NCI-H187 treated with DMSO at 0.1 percent for 48 hours (cell line): ENCODE measurements around the gene TYMP.
"Not testable (repeated sequence)": the region's sequence is repeated elsewhere in the genome, so short reads cannot be mapped to it uniquely, and the experiment has no call there.

ENCODE experiments used
- DNase-seq: peaks from one replicate; lab custom pipeline; 2025; lab: John Stamatoyannopoulos, UW

Gene TYMP

DNA sequence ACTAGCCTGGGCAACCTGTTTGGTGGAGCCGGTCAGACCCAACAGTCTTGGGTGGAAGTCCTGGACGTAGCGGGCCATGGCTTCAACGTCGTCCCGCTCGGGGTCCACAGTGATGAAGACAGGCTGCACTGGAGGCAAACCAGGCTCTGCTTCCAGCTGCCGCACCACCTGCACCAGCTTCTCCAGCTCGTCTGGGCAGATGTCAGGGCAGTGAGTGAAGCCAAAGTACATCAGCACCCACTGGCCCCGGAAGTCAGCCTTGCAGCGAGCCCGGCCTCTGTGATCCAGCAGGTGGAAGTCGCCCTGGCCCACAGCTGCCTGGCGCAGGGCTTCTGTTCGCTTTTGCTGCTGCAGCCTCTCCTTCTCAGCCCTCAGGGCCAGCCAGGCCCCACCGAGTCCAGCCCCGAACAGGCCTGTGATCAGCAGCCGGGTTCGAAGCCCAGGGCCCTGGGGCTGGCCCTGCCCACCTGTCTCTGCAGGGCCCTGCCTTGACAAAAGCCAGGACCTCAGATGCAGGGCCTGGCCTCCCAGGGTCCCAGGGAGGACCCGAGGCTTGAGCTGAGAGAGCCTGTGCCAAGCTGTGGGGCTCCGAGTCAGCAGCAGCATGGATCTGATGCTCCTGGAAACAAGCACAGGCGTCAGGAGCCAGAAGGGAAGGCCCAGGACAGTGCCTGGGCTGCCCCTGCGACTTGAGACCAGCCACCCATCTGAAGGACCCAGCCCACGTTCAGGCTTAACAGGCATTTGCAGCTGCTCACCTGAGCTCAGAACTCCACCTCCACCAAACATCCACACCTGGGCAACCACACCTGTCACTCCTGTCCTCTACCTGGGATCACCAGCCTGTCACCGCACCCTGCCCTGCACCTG lies 5.8 kb downstream of the TYMP start:
- DNase-seq, result no peak

DNA sequence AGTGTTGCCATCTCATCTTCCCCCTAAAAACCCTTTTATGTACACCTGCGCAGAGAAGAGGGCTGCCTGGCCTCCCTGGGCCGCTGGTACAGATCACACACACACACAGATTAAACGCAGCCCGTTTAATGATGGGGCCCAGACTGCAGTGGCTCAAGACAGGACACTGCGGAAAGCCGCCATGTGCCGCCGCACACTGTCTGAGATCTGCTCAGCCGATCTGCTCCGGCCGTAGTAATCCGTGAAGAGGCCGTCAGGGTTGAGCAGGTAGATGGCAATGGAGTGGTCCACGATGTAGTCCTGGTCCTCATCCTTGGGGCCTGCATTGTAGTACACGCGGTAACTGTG lies 6.4 kb downstream of the TYMP start:
- no peak for DNase-seq

DNA sequence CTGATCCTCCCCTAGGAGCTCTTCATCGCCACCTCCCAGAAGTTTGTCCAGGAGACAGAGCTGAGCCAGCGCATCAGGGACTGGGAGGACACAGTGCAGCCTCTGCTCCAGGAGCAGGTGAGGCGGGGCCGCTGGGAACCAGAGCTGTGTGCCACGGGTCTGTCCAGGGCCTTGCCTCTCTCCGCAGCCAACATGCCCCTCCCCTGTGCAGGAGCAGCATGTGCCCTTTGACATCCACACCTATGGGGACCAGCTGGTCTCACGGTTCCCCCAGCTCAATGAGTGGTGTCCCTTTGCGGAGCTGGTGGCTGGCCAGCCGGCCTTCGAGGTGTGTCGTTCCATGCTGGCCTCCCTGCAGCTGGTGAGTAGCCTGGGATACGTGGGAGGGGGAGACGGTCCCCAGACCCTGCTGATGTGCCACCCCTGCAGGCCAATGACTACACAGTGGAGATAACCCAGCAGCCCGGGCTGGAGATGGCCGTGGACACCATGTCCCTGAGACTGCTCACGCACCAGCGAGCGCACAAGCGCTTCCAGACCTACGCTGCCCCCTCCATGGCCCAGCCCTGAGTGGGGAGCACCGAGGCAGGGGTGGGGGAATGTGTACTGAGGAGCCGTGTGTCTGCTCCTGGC lies 6.9 kb downstream of the TYMP start:
- DNase-seq, result no peak

DNA sequence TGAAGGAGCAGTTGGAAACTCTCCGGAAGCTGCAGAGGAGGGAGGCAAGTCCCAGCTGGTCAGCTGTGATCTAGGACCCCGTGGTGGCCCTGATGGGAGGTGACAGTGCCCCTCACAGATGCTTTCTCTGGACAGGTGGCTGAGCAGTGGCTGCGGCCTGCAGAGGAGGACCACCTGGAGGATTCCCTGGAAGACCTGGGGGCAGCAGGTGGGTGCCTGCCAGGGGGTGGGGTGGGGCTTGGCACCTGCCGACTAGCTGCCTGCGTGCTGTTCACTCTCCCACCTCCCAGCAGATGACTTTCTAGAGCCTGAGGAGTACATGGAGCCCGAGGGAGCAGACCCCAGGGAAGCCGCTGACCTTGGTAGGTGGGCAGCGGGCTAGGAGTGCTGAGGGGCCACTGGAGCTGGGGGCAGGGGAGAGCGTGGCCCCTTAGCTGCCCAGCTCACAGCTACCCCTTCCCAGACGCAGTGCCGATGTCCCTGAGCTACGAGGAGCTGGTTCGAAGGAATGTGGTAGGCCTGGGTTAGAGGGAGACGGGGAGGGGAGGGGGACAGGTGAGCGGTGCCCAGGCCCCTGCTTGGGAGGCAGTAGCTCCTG lies 7.5 kb downstream of the TYMP start:
- no peak for DNase-seq

DNA sequence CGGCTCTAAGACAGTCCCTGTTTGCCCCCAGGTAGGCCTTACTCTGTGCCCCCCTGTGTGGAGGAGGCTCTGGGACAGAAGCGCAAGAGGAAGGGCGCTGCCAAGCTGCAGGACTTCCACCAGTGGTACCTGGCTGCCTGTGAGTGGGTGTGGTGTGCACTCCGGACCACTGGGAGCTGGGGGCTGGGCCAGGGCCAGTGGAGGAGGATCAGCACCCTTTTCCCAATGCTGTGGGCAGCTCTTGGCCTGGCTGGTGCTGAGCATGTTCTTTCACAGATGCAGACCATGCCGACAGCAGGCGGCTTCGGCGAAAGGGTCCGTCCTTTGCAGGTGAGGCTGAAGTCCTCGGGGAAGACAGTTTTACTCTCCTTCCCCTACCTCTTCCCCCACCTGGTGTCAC lies 8.1 kb downstream of the TYMP start:
- DNase-seq, result no peak

DNA sequence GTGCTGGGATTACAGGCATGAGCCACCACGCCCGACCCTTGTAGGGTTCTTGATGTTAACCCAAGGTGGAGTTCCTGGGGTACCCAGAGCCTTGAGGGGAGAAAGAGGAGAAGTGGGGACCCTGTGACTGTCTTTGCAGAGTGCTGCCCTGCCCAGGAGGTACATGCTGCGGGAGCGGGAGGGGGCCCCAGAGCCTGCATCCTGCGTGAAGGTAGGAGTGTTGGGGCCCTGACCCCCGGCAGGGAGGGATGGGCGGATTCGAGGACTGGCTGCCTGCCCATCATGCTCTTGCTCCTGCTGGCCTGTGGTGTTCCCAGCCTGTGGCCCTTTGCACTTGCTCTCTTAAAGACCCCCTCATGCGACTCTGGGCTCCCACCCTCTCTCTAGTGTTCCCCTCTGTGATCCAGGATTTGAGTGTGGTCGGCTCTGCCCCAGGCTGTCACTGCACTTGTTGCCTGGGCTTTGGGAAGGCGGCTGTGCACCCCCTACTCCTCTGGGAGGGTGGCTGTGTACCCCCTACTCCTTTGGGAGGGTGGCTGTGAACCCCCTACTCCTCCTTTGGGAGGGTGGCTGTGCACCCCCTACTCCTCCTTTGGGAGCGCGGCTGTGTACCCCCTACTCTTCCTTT lies 8.9 kb downstream of the TYMP start:
- DNase-seq, result no peak

DNA sequence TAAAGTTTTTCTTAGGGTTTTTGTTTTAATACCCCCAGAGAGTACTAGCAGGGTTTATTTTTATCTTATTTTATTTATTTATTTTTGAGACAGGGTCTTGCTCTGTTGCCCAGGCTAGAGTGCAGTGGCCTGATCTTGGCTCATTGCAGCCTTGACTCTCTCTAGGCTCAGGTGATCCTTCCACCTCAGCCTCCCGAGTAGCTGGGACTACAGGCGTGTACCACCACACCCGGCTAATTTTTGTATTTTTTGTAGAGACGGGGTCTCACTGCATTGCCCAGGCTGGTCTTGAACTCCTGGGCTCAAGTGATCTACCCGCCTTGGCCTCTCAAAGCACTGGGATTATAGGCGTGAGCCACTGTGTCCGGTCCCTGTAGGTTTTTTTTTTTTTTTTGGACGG lies 9.6 kb downstream of the TYMP start:
- DNase-seq, result not testable (repeated sequence)

DNA sequence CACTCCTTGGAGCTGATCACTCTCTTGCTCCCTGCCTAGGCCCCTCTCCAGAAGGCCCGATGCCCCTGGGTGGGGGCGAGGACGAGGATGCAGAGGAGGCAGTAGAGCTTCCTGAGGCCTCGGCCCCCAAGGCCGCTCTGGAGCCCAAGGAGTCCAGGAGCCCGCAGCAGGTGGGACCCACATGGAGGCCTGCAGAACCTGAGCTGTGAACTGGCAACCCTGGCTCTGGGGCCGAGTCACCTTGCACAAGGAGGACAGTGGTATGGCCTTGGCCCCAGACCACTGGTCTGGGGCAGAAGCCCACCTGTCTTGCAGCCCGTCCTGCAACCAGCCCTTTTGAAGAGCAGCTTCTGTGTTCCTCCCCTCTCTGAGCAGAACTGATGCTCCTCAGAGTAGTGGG lies 10.7 kb downstream of the TYMP start:
- DNase-seq, result no peak

DNA sequence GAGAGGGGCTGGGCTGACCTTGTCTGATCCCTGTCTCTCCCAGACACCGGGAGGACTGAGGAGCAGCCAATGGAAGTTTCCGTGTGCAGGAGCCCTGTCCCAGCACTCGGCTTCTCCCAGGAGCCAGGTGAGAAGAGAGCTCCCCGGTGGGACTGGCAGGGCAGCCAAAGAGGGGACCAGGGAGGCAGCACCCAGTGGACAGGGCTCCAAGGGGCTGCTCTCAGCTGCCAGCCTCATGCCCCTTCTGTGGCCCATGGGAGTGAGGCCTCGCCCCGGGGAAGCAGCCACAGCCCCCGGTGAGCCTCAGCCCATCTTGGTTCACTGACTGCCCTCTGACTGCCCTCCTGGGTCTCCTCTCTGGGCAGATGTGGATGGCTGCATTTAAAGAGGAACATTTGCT lies 11.2 kb downstream of the TYMP start:
- no peak for DNase-seq

DNA sequence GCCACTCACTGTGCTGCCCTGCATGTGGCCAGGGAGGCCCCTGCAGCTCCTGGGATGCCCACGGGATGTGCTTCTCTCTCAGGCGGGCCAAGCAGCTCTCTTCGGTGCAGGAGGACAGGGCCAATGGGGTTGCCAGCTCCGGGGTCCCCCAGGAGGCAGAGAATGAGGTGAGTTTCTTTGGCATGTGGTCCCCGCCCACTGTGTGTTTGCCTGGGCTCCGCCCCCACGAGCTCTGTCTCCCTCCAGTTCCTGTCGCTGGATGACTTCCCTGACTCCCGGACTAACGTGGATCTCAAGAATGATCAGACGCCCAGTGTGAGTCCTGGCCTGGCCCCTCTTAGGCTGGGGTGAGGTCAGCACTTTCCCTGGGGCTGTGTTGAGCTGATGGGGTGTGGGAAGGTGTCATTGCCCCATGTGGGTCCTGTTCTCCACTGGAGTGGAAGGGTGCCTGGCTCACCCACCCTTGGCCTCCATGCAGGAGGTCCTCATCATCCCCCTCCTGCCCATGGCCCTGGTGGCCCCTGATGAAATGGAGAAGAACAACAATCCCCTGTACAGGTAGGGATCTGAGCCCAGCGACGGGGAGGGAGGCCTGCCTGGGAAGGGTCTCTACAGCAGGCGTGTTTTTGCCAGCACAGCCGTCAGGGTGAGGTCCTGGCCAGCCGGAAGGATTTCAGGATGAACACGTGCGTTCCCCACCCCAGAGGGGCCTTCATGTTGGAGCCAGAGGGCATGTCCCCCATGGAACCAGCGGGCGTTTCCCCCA lies 12.1 kb downstream of the TYMP start:
- no peak for DNase-seq

DNA sequence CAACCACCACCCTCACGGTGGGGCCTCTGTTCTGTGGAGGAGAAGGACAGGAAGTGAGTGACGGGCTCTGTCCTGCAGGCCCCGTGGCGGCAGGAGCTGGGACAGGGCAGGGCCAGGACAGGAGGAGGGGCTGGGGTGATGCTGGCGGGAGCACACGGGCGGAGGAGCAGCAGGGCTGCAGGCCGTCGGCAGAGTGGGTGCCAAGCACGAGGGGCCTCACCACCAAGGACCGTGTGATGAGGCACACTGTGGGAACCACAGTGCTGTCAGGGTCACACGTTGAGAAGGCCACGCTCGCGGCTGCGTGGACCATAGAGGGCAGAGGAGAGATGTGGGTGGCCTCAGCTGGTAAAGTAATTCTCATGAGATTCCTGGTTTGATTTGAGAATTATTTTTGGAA lies 12.9 kb downstream of the TYMP start:
- DNase-seq, result no peak

DNA sequence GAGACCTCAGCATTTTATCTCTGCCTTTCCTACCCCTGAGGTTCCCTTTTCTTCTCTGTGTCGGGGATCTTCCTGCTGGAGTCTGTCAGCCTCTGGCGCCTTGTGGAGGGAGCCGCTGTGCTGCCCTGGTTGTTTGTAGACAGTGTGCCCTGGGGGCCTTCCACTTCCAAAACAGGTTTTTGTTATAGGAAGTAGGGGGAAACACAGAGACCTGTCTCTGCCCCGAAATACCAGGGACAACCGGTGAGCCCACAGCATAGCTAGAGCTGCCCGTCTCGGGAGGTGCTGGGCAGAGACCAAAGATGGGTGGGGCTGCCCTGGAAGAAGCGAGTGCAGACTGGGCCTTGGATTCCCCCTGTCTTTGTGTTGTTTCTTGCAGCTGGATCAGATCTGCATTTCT lies 13.7 kb downstream of the TYMP start:
- DNase-seq, result no peak

DNA sequence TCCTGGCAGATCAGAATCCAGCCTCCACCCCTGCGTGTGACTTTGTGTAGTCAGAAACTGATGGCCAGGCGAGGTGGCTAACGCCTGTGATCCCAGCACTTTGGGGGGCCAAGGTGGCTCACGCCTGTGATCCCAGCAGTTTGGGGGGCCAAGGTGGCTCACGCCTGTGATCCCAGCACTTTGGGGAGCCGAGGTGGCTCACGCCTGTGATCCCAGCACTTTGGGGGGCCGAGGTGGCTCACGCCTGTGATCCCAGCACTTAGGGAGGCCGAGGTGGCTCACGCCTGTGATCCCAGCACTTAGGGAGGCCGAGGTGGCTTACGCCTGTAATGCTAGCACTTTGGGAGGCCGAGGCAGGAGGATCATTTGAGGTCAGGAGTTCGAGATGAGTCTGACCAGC lies 16.6 kb downstream of the TYMP start:
- DNase-seq, result no peak

DNA sequence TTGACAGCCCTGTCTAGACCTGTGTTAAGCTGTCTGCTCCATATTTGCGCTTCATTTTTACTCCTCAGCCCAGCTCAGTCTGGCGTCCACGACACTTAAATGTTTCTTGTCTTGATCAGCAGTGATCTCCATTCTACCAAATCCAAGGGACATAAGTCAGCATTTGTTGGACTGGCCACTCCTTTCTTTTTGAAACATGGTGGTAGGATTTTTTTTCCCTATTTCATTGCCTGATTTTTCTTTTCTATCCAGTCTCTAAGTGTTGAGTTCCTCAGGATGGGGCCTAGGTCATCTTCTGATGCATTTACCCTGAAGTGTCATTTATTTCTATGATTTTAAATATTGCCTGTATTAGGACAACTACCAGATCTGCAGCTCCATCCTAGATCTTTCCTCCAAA lies 20.9 kb downstream of the TYMP start:
- no peak for DNase-seq

DNA sequence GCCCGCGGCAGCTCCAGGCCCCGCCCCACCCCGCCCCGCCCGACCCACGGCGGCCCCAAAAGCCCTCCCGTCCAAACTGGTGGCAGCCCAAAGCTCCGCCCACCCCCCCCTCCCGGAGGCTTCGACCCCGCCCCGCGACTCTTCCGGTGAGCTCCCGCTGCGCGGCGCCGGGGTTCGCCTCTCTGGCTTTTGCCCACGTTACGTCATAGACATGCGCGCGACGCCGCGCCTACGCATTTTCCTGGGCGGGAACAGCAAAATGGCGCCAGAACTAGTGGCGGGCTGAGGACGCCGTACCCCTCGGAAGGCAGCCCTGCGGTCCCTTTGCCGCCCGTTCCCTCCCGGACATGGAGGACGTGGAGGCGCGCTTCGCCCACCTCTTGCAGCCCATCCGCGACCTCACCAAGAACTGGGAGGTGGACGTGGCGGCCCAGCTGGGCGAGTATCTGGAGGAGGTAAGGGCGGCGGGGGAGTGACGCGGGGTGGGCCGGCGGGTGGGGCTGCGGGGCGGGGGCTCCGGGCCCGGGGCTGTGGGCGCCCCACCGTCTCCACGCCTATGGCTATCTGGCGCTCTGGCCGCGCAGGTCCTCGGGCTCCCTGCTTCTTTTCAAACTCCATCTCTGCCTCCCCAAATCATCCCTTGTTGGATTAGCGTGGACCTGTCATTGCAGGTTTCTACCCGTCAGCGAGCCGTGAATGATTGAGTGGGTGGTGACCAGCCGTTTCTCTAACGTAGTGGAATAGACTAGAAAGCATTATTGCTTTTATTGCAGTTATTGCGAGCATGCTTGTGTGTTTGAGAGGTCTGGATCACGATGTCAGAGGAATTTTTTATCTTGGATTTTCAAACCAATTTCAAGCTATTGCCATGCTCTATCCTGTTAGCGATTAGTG lies 21.6 kb downstream of the TYMP start, which contains the start of gene NCAPH2:
TSS of gene NCAPH2 (plus strand) at position 234 of the 894 bp plus-strand sequence. CDS start at position 348, 114 bp downstream.
- DNase-seq, result no peak

DNA sequence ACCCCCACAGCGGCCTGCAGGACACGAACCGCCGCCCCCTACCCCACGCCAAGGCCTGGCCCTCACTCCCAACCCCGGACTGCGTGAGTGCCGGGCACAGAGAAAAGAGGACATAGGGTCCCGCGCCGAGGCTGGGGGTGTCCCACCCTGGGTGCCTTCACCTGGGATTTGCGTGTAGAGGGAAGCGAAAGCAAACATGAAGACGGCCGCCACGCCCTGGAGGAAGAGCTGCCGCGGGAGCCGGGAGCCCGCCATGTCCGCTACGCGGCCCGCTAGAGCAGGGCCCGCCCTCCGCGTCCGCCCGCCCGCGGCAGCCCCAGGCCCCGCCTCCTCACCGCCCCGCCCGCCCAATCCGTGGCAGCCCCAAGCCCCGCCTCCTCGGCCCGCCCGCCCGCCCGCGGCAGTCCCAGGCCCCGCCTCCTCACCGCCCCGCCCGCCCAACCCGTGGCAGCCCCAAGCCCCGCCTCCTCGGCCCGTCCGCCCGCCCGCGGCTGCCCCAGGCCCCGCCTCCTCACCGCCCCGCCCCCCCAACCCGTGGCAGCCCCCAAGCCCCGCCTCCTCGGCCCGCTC lies 22.3 kb downstream of the TYMP start, which contains the start of gene LMF2:
TSS of gene LMF2 (minus strand) at position 282 of the 570 bp plus-strand sequence. CDS start at position 255, 27 bp downstream.
- DNase-seq, result no peak

DNA sequence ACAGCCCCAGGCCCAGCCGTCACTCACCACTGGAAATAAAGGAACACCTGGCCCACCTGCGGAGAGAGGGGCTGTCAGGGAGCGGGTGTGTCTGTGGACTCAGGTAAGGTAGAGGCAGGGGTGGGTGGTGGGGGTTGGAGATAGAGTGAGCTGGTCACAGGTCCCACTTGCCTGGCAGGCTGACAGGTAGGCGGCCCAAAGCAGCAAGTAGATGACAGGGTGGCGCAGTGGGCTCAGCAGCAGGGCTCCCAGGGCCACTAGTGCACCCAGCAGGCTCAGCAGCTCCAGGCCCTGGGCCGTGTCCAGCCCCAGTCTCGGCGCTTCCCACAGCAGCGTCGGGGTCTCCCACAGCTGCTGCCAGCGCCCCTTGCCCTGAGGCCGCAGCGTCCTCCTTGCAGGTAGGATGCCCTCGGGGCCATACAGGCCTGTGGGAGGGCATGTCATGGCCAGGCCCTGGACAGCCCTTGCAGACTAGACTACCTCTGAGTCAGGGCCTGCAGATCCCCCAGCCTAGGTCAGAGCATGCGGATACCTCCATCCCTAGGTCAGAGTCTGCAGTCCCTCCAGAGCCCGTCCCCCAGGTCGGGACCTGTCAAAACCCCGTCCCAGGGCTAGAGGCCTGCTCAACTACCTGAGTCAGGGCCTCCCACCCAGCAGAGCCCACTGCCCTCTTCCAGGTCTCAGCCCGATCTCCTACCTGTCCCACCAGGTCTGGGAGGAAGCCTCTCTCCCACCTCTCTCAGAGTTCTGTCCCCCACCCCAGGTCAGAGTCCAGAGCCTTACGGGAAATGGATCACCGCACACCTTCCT lies 23.0 kb downstream of the TYMP start:
- DNase-seq, result no peak

DNA sequence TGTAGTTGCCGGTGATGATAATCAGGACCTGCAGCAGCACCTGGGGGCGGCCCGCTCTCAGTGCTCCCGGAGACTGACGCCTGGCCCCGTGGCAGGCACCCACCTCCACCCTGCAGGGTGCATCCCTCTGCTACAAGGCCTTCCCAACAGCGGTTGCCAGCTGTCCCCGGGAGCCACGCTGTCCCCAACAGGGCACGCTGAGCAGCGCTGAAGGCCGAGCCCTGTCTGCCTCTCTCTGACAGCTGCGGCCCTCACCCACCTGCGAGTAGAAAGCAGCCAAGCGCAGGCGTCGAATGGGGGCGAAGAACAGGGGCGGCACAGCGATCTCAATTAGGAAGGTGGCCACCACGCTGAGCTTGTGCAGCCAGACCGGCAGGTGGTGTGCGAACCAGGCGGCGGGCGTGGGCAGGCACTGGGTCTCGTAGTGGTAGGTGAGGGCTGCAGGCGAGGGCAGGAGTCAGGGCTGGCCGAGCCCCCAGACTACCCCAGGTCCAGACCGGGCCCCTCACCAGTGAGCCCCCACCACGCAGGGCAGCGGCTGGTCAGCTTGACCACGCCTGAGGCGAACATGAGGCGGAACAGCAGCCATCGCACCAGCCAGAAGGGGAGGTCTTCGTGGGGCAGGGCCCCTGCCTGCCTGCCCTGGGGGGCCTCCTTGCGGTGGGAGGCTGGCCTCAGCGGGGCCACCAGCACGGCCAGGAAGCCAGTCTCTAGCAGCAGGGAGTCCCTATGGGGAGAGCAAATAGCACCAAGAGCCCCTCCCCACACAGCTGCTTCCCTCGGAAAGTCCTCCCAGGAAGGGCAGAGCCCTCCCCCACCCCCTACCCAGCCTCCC lies 23.8 kb downstream of the TYMP start:
- DNase-seq, result no peak
